CD4-positive, alpha-beta memory T cell (primary cell): ENCODE results near the gene ARPC5. TPM values are rescaled to one million over a fixed set of nuclear protein-coding genes. Genes with fewer than 3 reads are reported as not detected.

ENCODE experiments used
- CTCF ChIA-PET: fragments of 350-600 bp; sonication (Branson Sonifier 250); formaldehyde crosslinking; loops from one replicate; lab custom pipeline; 2021; ENCODE audit warnings: inconsistent platforms; ENCODE audit not compliant: partially characterized antibody; lab: Charles Lee
- POLR2A ChIA-PET: fragments of 350-600 bp; sonication (Branson Sonifier 250); formaldehyde crosslinking; loops from one replicate; lab custom pipeline; 2021; ENCODE audit not compliant: partially characterized antibody; lab: Charles Lee
- DNase-seq, 5 donors: peaks; one replicate each; pipeline versions ENCODE4 v3.0.0 to v3.0.0-alpha.2; 2020 to 2022; ENCODE audit warnings: mixed read lengths in 1 of 5
- H3K27ac ChIP-seq: one replicate; pipeline ENCODE4 v1.7.0; 2013; ENCODE audit warnings: low read depth, low read length
- H3K27me3 ChIP-seq: 2 replicates; pipeline ENCODE4 v1.7.0; 2013; ENCODE audit warnings: mild to moderate bottlenecking, low read length, moderate library complexity; ENCODE audit not compliant: insufficient read depth
- H3K36me3 ChIP-seq: 2 replicates; pipeline ENCODE4 v1.7.0; 2013; ENCODE audit warnings: mild to moderate bottlenecking, low read length, moderate library complexity; ENCODE audit not compliant: insufficient read depth
- H3K4me1 ChIP-seq: 2 replicates; pipeline ENCODE4 v1.7.0; 2013; ENCODE audit warnings: mild to moderate bottlenecking, low read length, moderate library complexity; ENCODE audit not compliant: insufficient read depth
- H3K4me3 ChIP-seq, 2 donors: one replicate each; pipeline ENCODE4 v1.7.0; 2013; ENCODE audit warnings: low read length in 2 of 2, mild to moderate bottlenecking in 1 of 2
- H3K9me3 ChIP-seq, 2 donors: one replicate each; pipeline ENCODE4 v1.7.0; 2013; ENCODE audit warnings: low read length in 2 of 2, control low read depth in 1 of 2; ENCODE audit not compliant: control insufficient read depth in 1 of 2
- H3K27ac Mint-ChIP-seq, 7 donors: one replicate each; pipeline ENCODE4 v1.8.0; 2020 to 2021; ENCODE audit warnings: mixed read lengths in 7 of 7, mild to moderate bottlenecking in 6 of 7, inconsistent platforms in 3 of 7, moderate library complexity in 3 of 7
- H3K27me3 Mint-ChIP-seq, 2 donors: one replicate each; pipeline ENCODE4 v1.8.0; 2020 to 2021; ENCODE audit warnings: mixed read lengths in 2 of 2
- H3K36me3 Mint-ChIP-seq, 2 donors: one replicate each; pipeline ENCODE4 v1.8.0; 2020 to 2021; ENCODE audit warnings: mixed read lengths in 2 of 2, inconsistent platforms in 1 of 2, mild to moderate bottlenecking in 1 of 2
- H3K4me1 Mint-ChIP-seq, 4 donors: one replicate each; pipeline ENCODE4 v1.8.0; 2020 to 2021; ENCODE audit warnings: mixed read lengths in 4 of 4, mild to moderate bottlenecking in 1 of 4
- H3K4me3 Mint-ChIP-seq, 8 donors: one replicate each; pipeline ENCODE4 v1.8.0; 2020 to 2021; ENCODE audit warnings: mixed read lengths in 8 of 8, mild to moderate bottlenecking in 7 of 8, moderate library complexity in 6 of 8, inconsistent platforms in 3 of 8
- H3K9me3 Mint-ChIP-seq, 8 donors: one replicate each; pipeline ENCODE4 v1.8.0; 2020 to 2021; ENCODE audit warnings: mixed read lengths in 8 of 8, mild to moderate bottlenecking in 5 of 8, inconsistent platforms in 3 of 8, moderate library complexity in 1 of 8
- intact Hi-C: fragments of 100-400 bp; cut with micrococcal nuclease; formaldehyde crosslinking; loops from one replicate; pipeline ENCODE4 v1.15.1; 2023
- polyA plus RNA-seq, 2 donors: library from polyadenylated mRNA; unstranded; fragments of 300-500 nt; fragmentation: Illumina TruSeq; gene quantifications; one replicate each; pipeline ENCODE4 v1.2.3, GENCODE V29; 2021
- total RNA-seq, 2 experiments: library from RNA; stranded (reverse); gene quantifications; one replicate each; pipeline ENCODE4 v1.2.3, GENCODE V29; 2021

ARPC5 gene
- total and polyA plus RNA-seq, 4 experiments from 2014 or later = 106 to 696 (median 249) TPM

GRCh38 chr1:183675381-183675780 lies 39.8 kb upstream of the ARPC5 start:
- H3K4me1 ChIP-seq = no peaks in the 10 kb centered on the region
- Mint-ChIP-seq H3K9me3 (peaks cover 0 to 20% (median 7%) of the 10 kb centered on the region in 8 donors), H3K27ac (no peak overlapping the region), H3K27me3 (peaks cover 5 to 15% of the 10 kb centered on the region in 2 donors), H3K4me1 (no peaks in the 10 kb centered on the region), H3K36me3 (peaks cover 0 to 11% of the 10 kb centered on the region in 2 donors), H3K4me3 (no peak overlapping the region)
- H3K4me3 ChIP-seq = no peak overlapping the region
- no peaks in the 10 kb centered on the region for H3K9me3 ChIP-seq
- intact Hi-C loops = no loop called here
- CTCF ChIA-PET = interaction anchor here (0.8 to 3.1 kb wide), 3 partner anchors 10 to 241 kb away, joined by 3 to 16 read pairs (median 6); no protein-coding TSS in a partner anchor
- no peak overlapping the region for H3K27ac ChIP-seq
- H3K36me3 ChIP-seq = no peaks in the 10 kb centered on the region
- no peak for DNase-seq
- POLR2A ChIA-PET = no interaction called here
- no peaks in the 10 kb centered on the region for H3K27me3 ChIP-seq

GRCh38 chr1:183674886-183675285 lies 39.3 kb upstream of the ARPC5 start:
- no peaks in the 10 kb centered on the region for H3K4me1 ChIP-seq
- CTCF ChIA-PET = interaction anchor here (0.7 to 3.1 kb wide), 3 partner anchors 10 to 241 kb away, joined by 3 to 16 read pairs (median 3); no protein-coding TSS in a partner anchor
- POLR2A ChIA-PET = no interaction called here
- no peaks in the 10 kb centered on the region for H3K36me3 ChIP-seq
- intact Hi-C loops = no loop called here
- Mint-ChIP-seq H3K9me3 (peaks cover 0 to 20% (median 6%) of the 10 kb centered on the region in 8 donors), H3K36me3 (peaks cover 0 to 11% of the 10 kb centered on the region in 2 donors), H3K27me3 (peaks cover 5 to 12% of the 10 kb centered on the region in 2 donors), H3K27ac (no peak overlapping the region), H3K4me1 (no peaks in the 10 kb centered on the region), H3K4me3 (no peak overlapping the region)
- DNase-seq = no peak
- H3K9me3 ChIP-seq = no peaks in the 10 kb centered on the region
- H3K27ac ChIP-seq = no peak overlapping the region
- no peaks in the 10 kb centered on the region for H3K27me3 ChIP-seq
- no peak overlapping the region for H3K4me3 ChIP-seq

- Mint-ChIP-seq H3K4me3 (no peak overlapping the region), H3K4me1 (no peaks in the 10 kb centered on the region), H3K27ac (no peak overlapping the region), H3K9me3 (peaks cover 0 to 17% (median 6%) of the 10 kb centered on the region in 8 donors), H3K27me3 (peaks cover 5 to 9% of the 10 kb centered on the region in 2 donors), H3K36me3 (peaks cover 0 to 11% of the 10 kb centered on the region in 2 donors)
- H3K4me3 ChIP-seq = no peak overlapping the region
- no peaks in the 10 kb centered on the region for H3K4me1 ChIP-seq
- intact Hi-C loops = no loop called here
- ChIA-PET POLR2A (no interaction called here), CTCF (interaction anchor here (0.7 to 1.7 kb wide), 2 partner anchors 11 to 102 kb away, joined by 3 to 8 read pairs; no protein-coding TSS in a partner anchor)
- H3K27me3 ChIP-seq = no peaks in the 10 kb centered on the region
- H3K27ac ChIP-seq = no peak overlapping the region
- DNase-seq = no peak
- H3K36me3 ChIP-seq = no peaks in the 10 kb centered on the region
- H3K9me3 ChIP-seq = no peaks in the 10 kb centered on the region
Observed at GRCh38 chr1:183674339-183674738, 38.8 kb upstream of the ARPC5 start.

GRCh38 chr1:183673605-183674323 lies 38.2 kb upstream of the ARPC5 start:
- ChIA-PET CTCF (interaction anchor here (0.9 to 1.7 kb wide), 2 partner anchors 11 to 242 kb away, joined by 3 to 8 read pairs; no protein-coding TSS in a partner anchor), POLR2A (no interaction called here)
- Histone ChIP-seq H3K27me3 (no peaks in the 10 kb centered on the region), H3K4me3 (no peak overlapping the region), H3K9me3 (no peaks in the 10 kb centered on the region), H3K4me1 (no peaks in the 10 kb centered on the region), H3K27ac (no peak overlapping the region), H3K36me3 (no peaks in the 10 kb centered on the region)
- DNase-seq = no peak
- intact Hi-C loops = no loop called here
- H3K27ac Mint-ChIP-seq = no peak overlapping the region
- H3K27me3 Mint-ChIP-seq = peaks cover 5 to 9% of the 10 kb centered on the region in 2 donors
- H3K4me1 Mint-ChIP-seq = no peaks in the 10 kb centered on the region
- H3K9me3 Mint-ChIP-seq = peaks cover 0 to 17% (median 6%) of the 10 kb centered on the region in 8 donors
- peaks cover 0 to 11% of the 10 kb centered on the region in 2 donors for H3K36me3 Mint-ChIP-seq
- no peak overlapping the region for H3K4me3 Mint-ChIP-seq

GRCh38 chr1:183670169-183670568 lies 34.6 kb upstream of the ARPC5 start:
- no peak overlapping the region for H3K4me3 ChIP-seq
- H3K36me3 ChIP-seq = no peaks in the 10 kb centered on the region
- peaks cover 0 to 11% of the 10 kb centered on the region in 2 donors for H3K36me3 Mint-ChIP-seq
- H3K4me1 Mint-ChIP-seq = no peaks in the 10 kb centered on the region
- no peak for DNase-seq
- peaks cover 5 to 6% of the 10 kb centered on the region in 2 donors for H3K27me3 Mint-ChIP-seq
- no peak overlapping the region for H3K27ac ChIP-seq
- H3K27me3 ChIP-seq = no peaks in the 10 kb centered on the region
- no peaks in the 10 kb centered on the region for H3K9me3 ChIP-seq
- intact Hi-C loops = no loop called here
- ChIA-PET CTCF (interaction anchor here (1.1 to 1.3 kb wide), 2 partner anchors 15 kb away, joined by 4 read pairs; no protein-coding TSS in a partner anchor), POLR2A (no interaction called here)
- H3K27ac Mint-ChIP-seq = no peak overlapping the region
- H3K9me3 Mint-ChIP-seq = peaks cover 0 to 17% (median 6%) of the 10 kb centered on the region in 8 donors
- H3K4me1 ChIP-seq = no peaks in the 10 kb centered on the region
- H3K4me3 Mint-ChIP-seq = no peak overlapping the region

GRCh38 chr1:183656355-183656754 lies 20.8 kb upstream of the ARPC5 start:
- intact Hi-C loops = no loop called here

GRCh38 chr1:183655562-183656075 lies 20.0 kb upstream of the ARPC5 start:
- H3K4me1 Mint-ChIP-seq = peaks cover 29 to 41% (median 32%) of the 10 kb centered on the region in 4 donors
- ChIA-PET CTCF (interaction anchor here (0.7 to 8.5 kb wide), 47 partner anchors 10 to 569 kb away, joined by 3 to 235 read pairs (median 4); partner anchors contain the start of genes COLGALT2 and TSEN15), POLR2A (interaction anchor here (1.1 kb wide), 1 partner anchor 260 kb away, joined by 11 read pairs; no protein-coding TSS in a partner anchor)
- intact Hi-C loops = loop anchor here (1.0 to 2.0 kb wide), 3 partner anchors 21 to 261 kb away; partner anchors contain the start of gene ARPC5
- peak; percentile 55 to 68 (median 64) for DNase-seq
- H3K9me3 Mint-ChIP-seq = no peaks in the 10 kb centered on the region
- Histone ChIP-seq H3K27me3 (no peaks in the 10 kb centered on the region), H3K27ac (no peak overlapping the region), H3K9me3 (no peaks in the 10 kb centered on the region), H3K4me3 (no peak overlapping the region), H3K36me3 (no peaks in the 10 kb centered on the region), H3K4me1 (peaks cover 31% of the 10 kb centered on the region)
- H3K36me3 Mint-ChIP-seq = no peaks in the 10 kb centered on the region
- H3K27ac Mint-ChIP-seq = peak overlapping the region in 1 of 7 donors; percentile 44
- peak overlapping the region in 1 of 8 donors; percentile 62 for H3K4me3 Mint-ChIP-seq
- H3K27me3 Mint-ChIP-seq = peaks cover 2% of the 10 kb centered on the region in 2 donors

More at GRCh38 chr1:183656355-183656754, 20.8 kb upstream of the ARPC5 start:
- H3K27me3 Mint-ChIP-seq = peaks cover 2 to 3% of the 10 kb centered on the region in 2 donors
- no peak overlapping the region for H3K27ac Mint-ChIP-seq
- ChIA-PET CTCF (interaction anchor here (1.1 to 8.5 kb wide), 23 partner anchors 10 to 559 kb away, joined by 3 to 235 read pairs (median 5); partner anchors contain the start of gene TSEN15), POLR2A (no interaction called here)
- H3K4me1 Mint-ChIP-seq = peaks cover 26 to 38% (median 29%) of the 10 kb centered on the region in 4 donors
- no peak overlapping the region for H3K4me3 Mint-ChIP-seq
- Histone ChIP-seq H3K4me1 (peaks cover 27% of the 10 kb centered on the region), H3K27ac (no peak overlapping the region), H3K36me3 (no peaks in the 10 kb centered on the region), H3K9me3 (no peaks in the 10 kb centered on the region), H3K27me3 (no peaks in the 10 kb centered on the region), H3K4me3 (no peak overlapping the region)
- H3K36me3 Mint-ChIP-seq = no peaks in the 10 kb centered on the region
- DNase-seq = no peak
- H3K9me3 Mint-ChIP-seq = no peaks in the 10 kb centered on the region
